Mesodermal cell (in vitro differentiated cells): ENCODE results near the gene SYNGAP1.

Source experiments
- H3K27ac ChIP-seq: 2 replicates; pipeline ENCODE4 v1.7.0; 2013; ENCODE audit warnings: mild to moderate bottlenecking, low read depth, low read length, moderate library complexity; ENCODE audit not compliant: severe bottlenecking
- H3K36me3 ChIP-seq: 2 replicates; pipeline ENCODE4 v1.7.1; 2013; ENCODE audit warnings: mild to moderate bottlenecking, low read length, moderate library complexity; ENCODE audit not compliant: control insufficient read depth, insufficient read depth
- H3K4me1 ChIP-seq: one replicate; pipeline ENCODE4 v1.7.1; 2013; ENCODE audit warnings: mild to moderate bottlenecking, low read length; ENCODE audit not compliant: insufficient read depth, control insufficient read depth, poor library complexity, severe bottlenecking
- H3K4me3 ChIP-seq: 2 replicates; pipeline ENCODE4 v1.7.0; 2013; ENCODE audit warnings: low read length, control low read depth, mild to moderate bottlenecking; ENCODE audit not compliant: insufficient read depth, poor library complexity, severe bottlenecking; ENCODE audit errors: extremely low read depth
- H3K9me3 ChIP-seq: 2 replicates; pipeline ENCODE4 v1.7.1; 2013; ENCODE audit warnings: mild to moderate bottlenecking, low read length, moderate library complexity; ENCODE audit not compliant: control insufficient read depth
- WGBS, 2 experiments: methylation state at CpG; one replicate each; pipeline ENCODE4 v1.1.5; 2013; ENCODE audit warnings: missing lambda C conversion rate in 2 of 2; ENCODE audit not compliant: insufficient coverage in 2 of 2; 5-methylcytosine and 5-hydroxymethylcytosine counted together

The SYNGAP1 gene

GRCh38 chr6:33431880-33432541 lies 12.1 kb downstream of the SYNGAP1 start:
- WGBS, 2 experiments = 29% methylated on average over 5 of the region's 12 CpGs; no CpG with 5 or more reads in 1 of the 2 experiments
- Histone ChIP-seq H3K9me3 (no peaks in the 10 kb centered on the region), H3K4me1 (peaks cover 48% of the 10 kb centered on the region), H3K36me3 (peaks cover 24% of the 10 kb centered on the region), H3K4me3 (peak overlapping the region; percentile 20), H3K27ac (peak overlapping the region; percentile 76)

- 44 to 46% methylated on average over 5 to 9 of the region's 10 CpGs for WGBS, 2 experiments
- no peak overlapping the region for H3K27ac ChIP-seq
- H3K4me1 ChIP-seq = peaks cover 46% of the 10 kb centered on the region
- no peak overlapping the region for H3K4me3 ChIP-seq
- H3K9me3 ChIP-seq = no peaks in the 10 kb centered on the region
- H3K36me3 ChIP-seq = peaks cover 30% of the 10 kb centered on the region
Measured at GRCh38 chr6:33432546-33432945, 12.7 kb downstream of the SYNGAP1 start.

- Histone ChIP-seq H3K4me3 (no peak overlapping the region), H3K27ac (peak overlapping the region; percentile 13), H3K4me1 (peaks cover 46% of the 10 kb centered on the region), H3K36me3 (peaks cover 35% of the 10 kb centered on the region), H3K9me3 (no peaks in the 10 kb centered on the region)
- 75% methylated on average over 1 of the region's 1 CpG; no CpG with 5 or more reads in 1 of the 2 experiments for WGBS, 2 experiments
Measured at GRCh38 chr6:33433001-33433543, 13.2 kb downstream of the SYNGAP1 start.

GRCh38 chr6:33433544-33434191 lies 13.8 kb downstream of the SYNGAP1 start:
- peak overlapping the region; percentile 0 for H3K4me3 ChIP-seq
- WGBS, 2 experiments = 8 to 28% methylated on average over 6 to 15 of the region's 17 CpGs
- H3K4me1 ChIP-seq = peaks cover 45% of the 10 kb centered on the region
- H3K36me3 ChIP-seq = peaks cover 41% of the 10 kb centered on the region
- H3K27ac ChIP-seq = peak overlapping the region; percentile 33
- H3K9me3 ChIP-seq = no peaks in the 10 kb centered on the region

GRCh38 chr6:33434961-33435360 lies 15.1 kb downstream of the SYNGAP1 start:
- Histone ChIP-seq H3K4me1 (peaks cover 32% of the 10 kb centered on the region), H3K27ac (no peak overlapping the region), H3K9me3 (no peaks in the 10 kb centered on the region), H3K36me3 (peaks cover 53% of the 10 kb centered on the region), H3K4me3 (no peak overlapping the region)
- 87% methylated on average over 4 of the region's 4 CpGs; no CpG with 5 or more reads in 1 of the 2 experiments for WGBS, 2 experiments

- Histone ChIP-seq H3K4me1 (peaks cover 8% of the 10 kb centered on the region), H3K9me3 (no peaks in the 10 kb centered on the region), H3K27ac (no peak overlapping the region), H3K4me3 (no peak overlapping the region), H3K36me3 (peaks cover 79% of the 10 kb centered on the region)
- 96 to 97% methylated on average over 16 of the region's 18 CpGs for WGBS, 2 experiments
Measured at GRCh38 chr6:33437666-33438065, 17.8 kb downstream of the SYNGAP1 start.

- no peaks in the 10 kb centered on the region for H3K9me3 ChIP-seq
- peaks cover 93% of the 10 kb centered on the region for H3K36me3 ChIP-seq
- H3K4me3 ChIP-seq = no peak overlapping the region
- WGBS, 2 experiments = 92 to 94% methylated on average over 2 to 3 of the region's 3 CpGs
- no peaks in the 10 kb centered on the region for H3K4me1 ChIP-seq
- no peak overlapping the region for H3K27ac ChIP-seq
Measured at GRCh38 chr6:33438978-33439594, 19.2 kb downstream of the SYNGAP1 start.

GRCh38 chr6:33439956-33440648 lies 20.2 kb downstream of the SYNGAP1 start:
- no peaks in the 10 kb centered on the region for H3K4me1 ChIP-seq
- no peaks in the 10 kb centered on the region for H3K9me3 ChIP-seq
- H3K4me3 ChIP-seq = no peak overlapping the region
- peaks cover 98% of the 10 kb centered on the region for H3K36me3 ChIP-seq
- H3K27ac ChIP-seq = no peak overlapping the region
- 77 to 87% methylated on average over 9 of the region's 9 CpGs for WGBS, 2 experiments

- Histone ChIP-seq H3K9me3 (no peaks in the 10 kb centered on the region), H3K36me3 (peaks cover 98% of the 10 kb centered on the region), H3K4me1 (no peaks in the 10 kb centered on the region), H3K4me3 (no peak overlapping the region), H3K27ac (no peak overlapping the region)
- 94 to 95% methylated on average over 16 to 17 of the region's 19 CpGs for WGBS, 2 experiments
Measured at GRCh38 chr6:33440649-33441309, 20.9 kb downstream of the SYNGAP1 start.

GRCh38 chr6:33441457-33441856 lies 21.6 kb downstream of the SYNGAP1 start:
- no peaks in the 10 kb centered on the region for H3K9me3 ChIP-seq
- peaks cover 98% of the 10 kb centered on the region for H3K36me3 ChIP-seq
- 93% methylated on average over 8 to 9 of the region's 9 CpGs for WGBS, 2 experiments
- H3K4me1 ChIP-seq = no peaks in the 10 kb centered on the region
- no peak overlapping the region for H3K4me3 ChIP-seq
- no peak overlapping the region for H3K27ac ChIP-seq
